Measurements from ENCODE around the gene SRD5A1. TPM values are rescaled to one million over a fixed set of nuclear protein-coding genes. Genes with fewer than 3 reads are reported as not detected.

Gene SRD5A1
- total and polyA plus RNA-seq, 7 experiments from 2014 or later, result 2.9 to 11.9 (median 6.3) TPM

GRCh38 chr5:6699357-6699756 lies 66.1 kb downstream of the SRD5A1 start:
- Histone ChIP-seq H3K4me1 (ENCODE audit: control insufficient read depth in 2 of 2, insufficient read depth in 2 of 2, low read length in 2 of 2) (no peaks in the 10 kb centered on the region), H3K27me3 (ENCODE audit: control insufficient read depth in 2 of 2, insufficient read depth in 2 of 2, low read length in 2 of 2) (peaks cover 0 to 6% of the 10 kb centered on the region in 2 donors), H3K9me3 (ENCODE audit: control insufficient read depth in 2 of 3, low read length in 3 of 3) (no peaks in the 10 kb centered on the region), H3K27ac (ENCODE audit: low read depth, low read length) (no peak overlapping the region), H3K36me3 (ENCODE audit: control insufficient read depth in 2 of 3, insufficient read depth in 3 of 3, low read length in 3 of 3) (no peaks in the 10 kb centered on the region), H3K4me3 (ENCODE audit: low read length) (no peak overlapping the region)
- Mint-ChIP-seq H3K27me3 (peaks cover 35 to 54% (median 44%) of the 10 kb centered on the region in 5 donors), H3K27ac (no peak overlapping the region), H3K9me3 (peaks cover 0 to 8% (median 2%) of the 10 kb centered on the region in 11 donors), H3K4me1 (no peaks in the 10 kb centered on the region), H3K4me3 (no peak overlapping the region), H3K36me3 (peaks cover 0 to 4% (median 0%) of the 10 kb centered on the region in 5 donors)
- CTCF ChIA-PET, result no interaction called here
- DNase-seq (no peak), ATAC-seq (no peak)
- POLR2A ChIA-PET, result no interaction called here
- intact Hi-C loops (cut with micrococcal nuclease), result no loop called here

- H3K27ac Mint-ChIP-seq, result no peak overlapping the region
- H3K36me3 Mint-ChIP-seq, result no peaks in the 10 kb centered on the region
- DNase-seq (no peak), ATAC-seq (no peak)
- H3K4me3 ChIP-seq (ENCODE audit: low read length), result no peak overlapping the region
- H3K27me3 Mint-ChIP-seq, result peaks cover 32 to 51% (median 43%) of the 10 kb centered on the region in 5 donors
- H3K9me3 ChIP-seq (ENCODE audit: control insufficient read depth in 2 of 3, low read length in 3 of 3), result no peaks in the 10 kb centered on the region
- H3K4me1 ChIP-seq (ENCODE audit: control insufficient read depth in 2 of 2, insufficient read depth in 2 of 2, low read length in 2 of 2), result no peaks in the 10 kb centered on the region
- intact Hi-C loops (cut with micrococcal nuclease), result no loop called here
- peaks cover 0 to 6% of the 10 kb centered on the region in 2 donors for H3K27me3 ChIP-seq (ENCODE audit: control insufficient read depth in 2 of 2, insufficient read depth in 2 of 2, low read length in 2 of 2)
- H3K4me1 Mint-ChIP-seq, result peaks cover 0 to 4% (median 0%) of the 10 kb centered on the region in 7 donors
- ChIA-PET POLR2A (interaction anchor here (1.0 kb wide), 1 partner anchor 10 kb away, joined by 4 read pairs; no protein-coding TSS in a partner anchor), CTCF (no interaction called here)
- H3K9me3 Mint-ChIP-seq, result peaks cover 0 to 4% (median 0%) of the 10 kb centered on the region in 11 donors
- no peak overlapping the region for H3K4me3 Mint-ChIP-seq
- H3K27ac ChIP-seq (ENCODE audit: low read depth, low read length), result no peak overlapping the region
- H3K36me3 ChIP-seq (ENCODE audit: control insufficient read depth in 2 of 3, insufficient read depth in 3 of 3, low read length in 3 of 3), result no peaks in the 10 kb centered on the region
These were observed 66.9 kb downstream of the SRD5A1 start for GRCh38 chr5:6700074-6700684.

GRCh38 chr5:6700685-6701355 lies 67.6 kb downstream of the SRD5A1 start:
- Histone ChIP-seq H3K4me3 (ENCODE audit: low read length) (no peak overlapping the region), H3K27me3 (ENCODE audit: control insufficient read depth in 2 of 2, insufficient read depth in 2 of 2, low read length in 2 of 2) (peaks cover 0 to 6% of the 10 kb centered on the region in 2 donors), H3K9me3 (ENCODE audit: control insufficient read depth in 2 of 3, low read length in 3 of 3) (no peaks in the 10 kb centered on the region), H3K27ac (ENCODE audit: low read depth, low read length) (no peak overlapping the region), H3K4me1 (ENCODE audit: control insufficient read depth in 2 of 2, insufficient read depth in 2 of 2, low read length in 2 of 2) (no peaks in the 10 kb centered on the region), H3K36me3 (ENCODE audit: control insufficient read depth in 2 of 3, insufficient read depth in 3 of 3, low read length in 3 of 3) (no peaks in the 10 kb centered on the region)
- ChIA-PET CTCF (no interaction called here), POLR2A (interaction anchor here (1.0 kb wide), 1 partner anchor 10 kb away, joined by 4 read pairs; no protein-coding TSS in a partner anchor)
- Mint-ChIP-seq H3K9me3 (peaks cover 0 to 1% (median 0%) of the 10 kb centered on the region in 11 donors), H3K27ac (no peak overlapping the region), H3K4me1 (peaks cover 0 to 6% (median 0%) of the 10 kb centered on the region in 7 donors), H3K27me3 (peaks cover 32 to 48% (median 43%) of the 10 kb centered on the region in 5 donors), H3K36me3 (no peaks in the 10 kb centered on the region), H3K4me3 (no peak overlapping the region)
- no peak for ATAC-seq
- intact Hi-C loops (cut with micrococcal nuclease), result no loop called here
- DNase-seq, result no peak

GRCh38 chr5:6701491-6701890 lies 68.3 kb downstream of the SRD5A1 start:
- Mint-ChIP-seq H3K4me3 (no peak overlapping the region), H3K4me1 (peaks cover 0 to 11% (median 0%) of the 10 kb centered on the region in 7 donors), H3K9me3 (peaks cover 0 to 1% (median 0%) of the 10 kb centered on the region in 11 donors), H3K27ac (no peak overlapping the region), H3K27me3 (peaks cover 30 to 46% (median 40%) of the 10 kb centered on the region in 5 donors), H3K36me3 (no peaks in the 10 kb centered on the region)
- Histone ChIP-seq H3K36me3 (ENCODE audit: control insufficient read depth in 2 of 3, insufficient read depth in 3 of 3, low read length in 3 of 3) (no peaks in the 10 kb centered on the region), H3K27me3 (ENCODE audit: control insufficient read depth in 2 of 2, insufficient read depth in 2 of 2, low read length in 2 of 2) (peaks cover 0 to 6% of the 10 kb centered on the region in 2 donors), H3K4me3 (ENCODE audit: low read length) (no peak overlapping the region), H3K4me1 (ENCODE audit: control insufficient read depth in 2 of 2, insufficient read depth in 2 of 2, low read length in 2 of 2) (no peaks in the 10 kb centered on the region), H3K27ac (ENCODE audit: low read depth, low read length) (no peak overlapping the region), H3K9me3 (ENCODE audit: control insufficient read depth in 2 of 3, low read length in 3 of 3) (no peaks in the 10 kb centered on the region)
- ChIA-PET CTCF (no interaction called here), POLR2A (no interaction called here)
- intact Hi-C loops (cut with micrococcal nuclease), result no loop called here
- no peak for ATAC-seq
- DNase-seq, result no peak

GRCh38 chr5:6702633-6703032 lies 69.4 kb downstream of the SRD5A1 start:
- Mint-ChIP-seq H3K4me1 (peaks cover 0 to 12% (median 0%) of the 10 kb centered on the region in 7 donors), H3K4me3 (no peak overlapping the region), H3K9me3 (peaks cover 0 to 1% (median 0%) of the 10 kb centered on the region in 11 donors), H3K27ac (peak overlapping the region in 1 of 9 donors; percentile 72), H3K27me3 (peaks cover 18 to 34% (median 30%) of the 10 kb centered on the region in 5 donors), H3K36me3 (no peaks in the 10 kb centered on the region)
- DNase-seq (no peak), ATAC-seq (no peak)
- no peaks in the 10 kb centered on the region for H3K4me1 ChIP-seq (ENCODE audit: control insufficient read depth in 2 of 2, insufficient read depth in 2 of 2, low read length in 2 of 2)
- no peak overlapping the region for H3K4me3 ChIP-seq (ENCODE audit: low read length)
- H3K27me3 ChIP-seq (ENCODE audit: control insufficient read depth in 2 of 2, insufficient read depth in 2 of 2, low read length in 2 of 2), result no peaks in the 10 kb centered on the region
- no peaks in the 10 kb centered on the region for H3K9me3 ChIP-seq (ENCODE audit: control insufficient read depth in 2 of 3, low read length in 3 of 3)
- intact Hi-C loops (cut with micrococcal nuclease), result no loop called here
- ChIA-PET POLR2A (no interaction called here), CTCF (no interaction called here)
- no peak overlapping the region for H3K27ac ChIP-seq (ENCODE audit: low read depth, low read length)
- no peaks in the 10 kb centered on the region for H3K36me3 ChIP-seq (ENCODE audit: control insufficient read depth in 2 of 3, insufficient read depth in 3 of 3, low read length in 3 of 3)

- Histone ChIP-seq H3K27ac (ENCODE audit: low read depth, low read length) (no peak overlapping the region), H3K4me1 (ENCODE audit: control insufficient read depth in 2 of 2, insufficient read depth in 2 of 2, low read length in 2 of 2) (no peaks in the 10 kb centered on the region), H3K27me3 (ENCODE audit: control insufficient read depth in 2 of 2, insufficient read depth in 2 of 2, low read length in 2 of 2) (no peaks in the 10 kb centered on the region), H3K36me3 (ENCODE audit: control insufficient read depth in 2 of 3, insufficient read depth in 3 of 3, low read length in 3 of 3) (no peaks in the 10 kb centered on the region), H3K9me3 (ENCODE audit: control insufficient read depth in 2 of 3, low read length in 3 of 3) (no peaks in the 10 kb centered on the region), H3K4me3 (ENCODE audit: low read length) (no peak overlapping the region)
- intact Hi-C loops (cut with micrococcal nuclease), result no loop called here
- ChIA-PET CTCF (no interaction called here), POLR2A (no interaction called here)
- no peak for ATAC-seq
- Mint-ChIP-seq H3K36me3 (no peaks in the 10 kb centered on the region), H3K9me3 (peaks cover 0 to 1% (median 0%) of the 10 kb centered on the region in 11 donors), H3K27me3 (peaks cover 18 to 27% (median 23%) of the 10 kb centered on the region in 5 donors), H3K4me1 (peaks cover 0 to 12% (median 0%) of the 10 kb centered on the region in 7 donors), H3K27ac (no peak overlapping the region), H3K4me3 (no peak overlapping the region)
- DNase-seq, result no peak
These were observed 70.6 kb downstream of the SRD5A1 start for GRCh38 chr5:6703806-6704205.
